HG03571 (cell line): ENCODE data around the gene PUM1.
A peak's percentile ranks its signal among the peaks of the same experiment; 100 is the strongest.
"Not testable (repeated sequence)": the region's sequence is repeated elsewhere in the genome, so short reads cannot be mapped to it uniquely, and the experiment has no call there.

Experiments
- ATAC-seq: cut with Tn5 transposase; IDR thresholded peaks from one replicate; pipeline ENCODE4 v1.9.1; 2021; ENCODE audit not compliant: unreplicated experiment

PUM1 gene

DNA sequence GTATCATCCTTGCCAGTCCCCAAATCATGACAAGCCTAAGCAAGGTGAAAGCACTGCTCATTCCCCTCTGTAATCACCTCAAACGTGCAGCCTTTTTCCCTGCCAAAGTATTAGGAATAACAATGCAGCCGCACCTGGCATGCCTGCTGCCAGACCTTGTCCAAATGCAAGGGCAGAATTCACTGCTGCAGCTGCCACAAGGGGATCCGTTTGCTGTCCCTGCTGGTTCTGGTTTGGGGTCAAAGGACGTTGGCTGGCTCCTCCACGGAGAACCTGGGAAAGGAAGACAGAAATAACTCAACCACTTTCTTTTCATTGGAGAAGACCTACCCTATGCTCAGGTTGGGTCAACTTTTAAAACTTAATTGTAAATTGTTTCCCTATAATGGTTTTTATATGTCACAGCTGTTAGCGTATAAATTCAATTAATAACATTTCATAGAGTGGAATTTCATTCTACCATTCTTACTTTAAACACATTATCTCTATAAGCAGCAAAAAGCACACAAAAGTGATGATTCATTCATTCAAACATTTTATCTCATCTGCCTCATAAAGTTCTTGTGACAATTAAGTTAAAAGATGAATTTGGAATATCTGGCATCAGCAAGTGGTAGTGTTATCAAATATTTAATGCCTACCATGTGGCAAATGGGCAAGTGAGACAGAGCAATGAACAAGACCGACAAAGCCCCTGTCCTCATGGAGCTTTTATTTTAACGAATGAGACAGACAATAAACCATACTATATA lies 97.1 kb downstream of the PUM1 start:
- no peak for ATAC-seq

DNA sequence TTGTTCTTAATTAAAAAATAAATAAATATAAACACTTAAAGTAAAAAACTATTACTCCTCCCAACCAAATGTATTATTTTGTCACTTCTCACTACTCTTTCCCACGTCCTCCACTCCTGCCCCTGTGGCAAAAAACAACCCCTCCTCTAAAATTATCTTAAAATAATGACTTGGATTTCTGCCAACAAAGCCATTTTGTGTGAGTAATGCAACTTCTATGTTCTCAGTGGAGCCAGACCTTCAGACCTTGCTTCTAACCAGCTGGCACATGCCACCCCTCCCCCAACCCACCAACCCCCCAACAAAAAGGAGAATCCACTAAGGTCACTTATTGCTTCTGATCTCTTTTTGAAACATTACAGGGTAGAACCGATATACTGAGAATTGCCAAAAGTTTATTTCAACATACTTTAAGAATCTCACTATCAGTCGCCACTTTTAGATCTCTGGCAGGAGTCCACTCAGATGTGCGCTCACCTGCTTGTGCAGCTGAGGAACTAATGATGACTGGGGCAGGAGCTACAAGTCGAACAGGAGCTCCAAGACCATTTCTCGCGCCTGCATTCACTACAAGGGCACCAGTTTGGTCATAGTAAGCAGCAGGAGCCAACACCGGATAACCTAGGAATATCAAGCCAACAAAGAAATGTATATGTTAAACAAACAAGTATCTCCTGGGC lies 98.7 kb downstream of the PUM1 start:
- ATAC-seq, result no peak

DNA sequence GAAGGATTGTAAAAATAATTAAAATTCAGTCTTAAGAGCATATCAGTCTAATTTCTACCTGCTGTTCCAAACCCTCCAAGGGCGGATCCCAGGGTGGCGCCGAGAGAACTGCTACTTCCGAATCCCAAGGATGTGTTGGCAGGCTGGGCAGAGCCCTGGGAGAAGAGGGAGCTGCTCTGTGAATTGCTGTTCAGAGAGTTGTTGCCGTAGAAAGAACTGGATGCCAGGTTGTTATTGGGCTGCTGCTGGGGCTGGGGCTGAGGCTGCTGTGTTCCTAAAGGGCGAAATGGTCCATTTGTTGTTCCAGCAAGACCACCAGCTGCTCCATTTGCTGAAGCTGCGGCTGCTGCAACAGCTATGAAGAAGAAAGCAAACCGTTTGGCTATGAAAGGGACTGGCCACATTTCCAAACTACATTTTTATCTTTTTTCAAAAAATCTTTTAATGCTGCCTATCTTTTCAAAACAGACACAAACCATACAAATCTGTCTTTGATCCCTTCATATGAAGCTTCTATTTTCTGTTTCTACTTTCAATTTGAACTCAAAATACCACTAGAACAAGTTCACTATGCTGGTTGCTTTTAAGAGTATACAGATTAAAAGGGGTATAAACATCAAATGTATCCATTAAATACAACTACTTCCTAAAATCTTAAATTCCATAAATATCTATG lies 99.5 kb downstream of the PUM1 start:
- ATAC-seq, result no peak

DNA sequence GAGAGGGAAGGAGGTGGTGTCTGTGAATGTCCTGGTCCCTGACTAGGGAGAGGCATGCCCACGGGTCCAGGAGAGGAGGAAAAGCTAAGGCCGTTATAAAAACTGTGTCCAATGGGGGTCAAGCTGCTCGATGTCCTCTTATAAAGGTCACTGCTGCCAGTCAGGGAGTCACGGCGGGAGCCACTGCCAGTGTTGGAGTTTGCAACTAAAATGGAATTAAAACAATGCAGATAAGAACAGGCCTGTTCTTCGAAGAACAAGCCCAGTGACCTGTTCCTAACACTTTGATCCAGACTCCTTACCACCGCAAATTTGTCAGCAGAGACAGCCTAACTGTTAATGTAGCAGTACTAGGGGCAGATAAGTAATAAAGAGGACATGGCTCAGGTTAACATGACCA lies 100.8 kb downstream of the PUM1 start:
- ATAC-seq, result no peak

DNA sequence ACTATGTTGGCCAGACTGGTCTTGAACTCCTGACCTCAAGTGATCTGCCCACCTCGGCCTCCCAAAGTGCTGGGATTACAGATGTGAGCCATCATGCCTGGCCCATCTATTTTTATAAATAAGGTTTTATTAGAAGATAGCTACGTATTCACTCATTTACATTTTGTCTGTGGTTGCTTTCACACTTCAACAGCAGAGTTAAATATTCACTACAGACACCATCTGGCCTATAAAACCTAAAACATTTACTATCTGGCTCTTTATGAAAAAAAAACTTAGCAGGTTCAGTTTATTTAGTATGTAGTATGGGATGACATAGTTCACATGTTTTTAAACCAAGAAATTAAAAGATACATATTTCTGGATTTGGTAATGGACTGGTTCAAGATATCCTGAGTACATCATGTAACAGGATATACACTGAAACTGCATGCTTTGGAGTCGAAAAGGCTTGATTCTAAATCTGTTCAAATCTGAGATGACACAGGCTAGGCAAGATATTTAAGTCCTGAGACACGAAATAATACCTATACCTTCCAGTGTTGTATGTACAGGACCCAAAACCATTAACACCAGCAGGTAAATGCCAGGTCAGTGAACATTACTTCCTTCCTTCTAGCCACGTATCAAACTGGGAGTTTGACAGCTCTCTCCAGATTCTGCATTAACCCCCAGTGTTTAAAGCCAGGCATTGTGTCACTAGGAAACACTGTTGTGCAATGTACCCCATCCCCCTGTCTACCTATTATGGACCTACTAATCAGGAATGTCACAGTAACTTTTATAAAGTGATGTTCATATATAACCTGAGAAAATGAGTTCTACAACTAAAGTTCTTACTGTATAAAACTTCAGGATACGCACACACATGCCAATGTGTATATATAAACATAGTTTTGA lies 102.7 kb downstream of the PUM1 start:
- ATAC-seq, result peak; percentile 50

DNA sequence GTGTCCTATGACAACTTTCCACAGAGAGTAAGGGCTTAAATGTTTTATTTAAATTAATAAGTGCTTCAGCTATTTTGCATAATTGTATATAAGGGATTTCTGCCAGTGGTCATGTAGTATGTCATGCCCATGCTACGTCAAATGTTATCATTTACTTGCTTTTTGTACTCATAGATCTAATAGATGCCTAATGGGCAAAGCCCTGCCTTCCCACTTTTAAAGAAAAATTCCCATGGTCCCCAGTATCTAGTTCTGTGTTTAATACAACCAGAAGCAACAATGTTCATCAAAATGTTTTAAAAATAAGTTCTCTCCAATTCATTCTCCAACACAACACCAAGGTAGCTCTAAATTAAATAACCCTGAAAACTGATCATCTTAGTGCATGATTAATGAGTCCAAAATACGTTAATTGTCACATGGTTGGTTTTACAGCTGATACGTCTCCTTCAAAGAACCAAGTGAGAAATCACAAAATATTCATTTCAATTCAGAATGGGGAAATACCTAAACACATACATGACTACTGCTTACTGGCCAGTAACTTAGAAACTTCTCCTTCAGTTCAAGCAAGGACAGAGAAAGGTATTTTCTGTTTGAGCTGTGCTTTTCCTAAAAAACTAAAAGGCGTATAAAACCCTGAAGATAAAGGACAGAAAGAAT lies 107.8 kb downstream of the PUM1 start:
- no peak for ATAC-seq

DNA sequence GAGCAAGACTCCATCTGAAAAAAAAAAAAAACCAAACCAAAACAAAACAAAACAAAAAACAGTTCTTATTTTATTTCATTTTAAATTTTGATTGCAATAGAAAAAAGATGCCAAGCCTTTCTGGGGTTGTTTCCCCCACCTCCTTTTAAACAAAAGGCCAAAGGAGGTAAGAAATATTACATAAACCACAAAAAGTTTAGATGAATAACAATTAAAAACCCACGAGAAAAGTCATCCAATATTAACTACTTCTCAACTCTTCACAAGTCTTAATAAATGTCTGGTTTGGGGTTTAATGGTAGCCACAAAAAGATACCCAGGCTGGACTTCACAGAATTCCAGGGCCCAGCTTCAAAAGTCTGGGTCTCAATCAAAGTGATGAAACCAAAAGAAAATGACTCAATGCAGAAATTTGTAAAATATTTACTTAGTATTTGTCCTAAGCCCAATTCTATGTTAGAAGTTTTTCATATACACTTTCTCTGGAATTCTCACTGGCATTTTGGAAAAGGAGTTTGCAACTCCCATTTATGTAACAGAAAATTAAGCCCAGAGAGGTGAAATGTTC lies 110.0 kb downstream of the PUM1 start:
- ATAC-seq, result no peak

DNA sequence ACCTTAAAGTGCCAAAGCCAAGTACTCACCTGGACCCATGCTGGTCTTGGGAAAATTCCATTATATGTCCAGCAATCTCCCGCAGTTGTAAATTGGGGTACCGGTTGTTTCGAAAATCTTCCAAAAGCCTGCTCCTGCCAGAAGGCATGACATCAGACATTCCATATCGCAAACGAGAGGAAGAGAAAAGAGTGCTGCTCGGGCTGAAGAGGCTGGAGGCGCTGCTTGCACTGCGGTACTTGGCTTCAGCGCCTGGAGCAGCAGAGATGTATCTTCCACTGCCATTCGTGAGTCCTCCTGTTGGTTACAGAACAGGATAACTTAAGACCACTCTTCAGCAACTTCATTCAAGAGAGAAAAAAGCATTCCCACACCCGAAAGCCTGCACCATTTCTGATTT lies 111.8 kb downstream of the PUM1 start:
- no peak for ATAC-seq

DNA sequence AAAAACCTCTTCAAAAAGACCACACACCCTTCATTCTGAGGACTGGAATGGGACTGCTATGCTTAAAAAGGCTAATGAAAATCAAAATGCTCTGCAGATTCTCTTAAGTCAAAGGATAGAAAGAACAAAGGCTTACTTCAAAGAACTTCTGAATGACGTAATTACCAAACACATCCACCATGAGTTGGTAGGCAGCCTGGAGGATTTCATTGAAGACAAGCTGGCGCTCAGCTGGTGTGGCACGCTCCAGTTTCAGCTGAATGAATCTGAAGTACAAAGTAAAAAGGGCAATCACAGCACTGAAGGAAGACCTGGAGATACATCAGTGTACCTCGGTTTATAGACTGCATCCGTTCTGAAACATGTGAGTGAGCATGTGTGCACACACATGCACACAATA lies 113.4 kb downstream of the PUM1 start:
- ATAC-seq, result no peak

DNA sequence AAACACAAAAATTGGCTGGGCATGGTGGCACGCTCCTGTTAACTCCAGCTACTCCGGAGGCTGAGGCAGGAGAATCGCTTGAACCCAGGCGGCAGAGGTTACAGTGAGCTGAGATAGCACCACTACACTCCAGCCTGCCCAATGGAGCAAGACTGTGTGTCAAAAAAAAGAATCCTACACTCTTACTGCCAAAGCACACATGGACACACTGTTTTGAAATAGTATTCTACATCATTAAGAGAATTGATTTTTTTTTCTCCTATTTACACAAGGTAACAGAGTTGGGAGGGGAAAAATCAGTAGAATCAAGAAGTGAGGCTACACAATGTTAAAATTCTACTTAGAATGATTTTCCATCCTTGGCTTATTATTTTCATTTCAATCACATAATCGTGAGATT lies 114.8 kb downstream of the PUM1 start:
- ATAC-seq, result no peak

DNA sequence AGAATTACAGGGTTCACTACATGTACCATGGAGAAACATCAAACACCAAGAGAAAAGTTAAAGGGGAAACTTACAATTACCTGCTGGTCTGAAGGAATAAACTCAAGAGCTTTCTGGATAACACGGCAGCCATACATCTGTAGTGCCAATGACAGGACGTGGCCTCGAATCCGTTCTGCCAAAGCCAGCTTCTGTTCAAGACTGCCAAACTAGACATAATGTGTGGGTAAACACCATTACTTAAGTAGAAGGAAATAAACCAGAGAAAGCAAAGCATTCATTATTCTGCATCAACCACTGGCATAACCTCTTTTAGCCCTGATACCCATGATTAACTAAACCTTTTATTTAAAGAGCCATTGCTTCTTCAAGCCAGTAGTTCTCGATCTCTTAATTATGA lies 115.5 kb downstream of the PUM1 start:
- no peak for ATAC-seq

DNA sequence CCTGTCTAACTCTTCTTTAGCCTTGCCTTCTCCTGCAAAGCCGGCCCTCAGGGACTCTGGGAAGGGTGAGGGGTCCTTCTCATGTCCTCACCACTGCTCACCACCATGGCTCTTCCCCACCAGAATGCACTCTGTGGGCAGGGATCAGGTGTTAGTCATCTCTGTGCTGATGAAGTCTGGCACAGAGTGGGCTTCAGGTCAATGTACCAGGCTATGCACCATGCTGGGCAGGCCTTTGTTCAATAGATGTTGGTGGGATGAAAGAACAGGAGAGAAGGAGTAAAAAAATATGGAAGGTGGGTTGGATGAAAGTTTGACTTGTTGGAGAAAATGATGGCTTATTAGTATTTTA lies 116.1 kb downstream of the PUM1 start:
- ATAC-seq, result not testable (repeated sequence)

DNA sequence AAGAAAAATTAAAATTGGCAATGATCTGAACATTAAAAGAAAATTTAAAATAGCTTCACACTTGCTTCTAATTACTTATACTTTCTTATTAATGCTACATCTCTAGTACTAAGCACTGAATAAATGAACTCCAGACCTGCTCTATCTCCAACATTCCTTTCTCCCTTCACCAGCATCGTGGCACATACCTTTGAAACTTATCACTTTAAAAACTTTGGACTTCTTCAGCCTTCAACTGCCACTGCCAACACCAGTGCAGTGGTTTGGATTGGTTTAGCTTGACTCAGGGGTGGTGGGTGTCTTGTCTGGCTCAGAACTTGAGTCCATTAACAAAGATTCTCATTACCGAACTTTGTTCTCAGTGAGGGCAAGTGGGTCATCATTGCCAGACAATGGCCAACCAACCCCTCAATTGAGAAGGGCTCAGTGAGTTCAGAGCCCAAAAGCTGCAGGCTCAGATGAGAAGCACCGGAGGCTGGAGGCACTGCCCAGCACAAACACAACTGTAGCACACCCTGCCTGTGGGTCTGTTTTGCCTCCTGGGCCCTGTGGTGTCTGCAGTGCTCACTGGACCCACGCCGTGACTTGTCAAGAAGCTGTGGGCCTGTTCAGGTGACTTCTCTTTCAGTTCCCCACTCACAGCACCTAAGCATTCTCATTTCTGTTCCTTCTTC lies 116.6 kb downstream of the PUM1 start:
- ATAC-seq, result not testable (repeated sequence)

DNA sequence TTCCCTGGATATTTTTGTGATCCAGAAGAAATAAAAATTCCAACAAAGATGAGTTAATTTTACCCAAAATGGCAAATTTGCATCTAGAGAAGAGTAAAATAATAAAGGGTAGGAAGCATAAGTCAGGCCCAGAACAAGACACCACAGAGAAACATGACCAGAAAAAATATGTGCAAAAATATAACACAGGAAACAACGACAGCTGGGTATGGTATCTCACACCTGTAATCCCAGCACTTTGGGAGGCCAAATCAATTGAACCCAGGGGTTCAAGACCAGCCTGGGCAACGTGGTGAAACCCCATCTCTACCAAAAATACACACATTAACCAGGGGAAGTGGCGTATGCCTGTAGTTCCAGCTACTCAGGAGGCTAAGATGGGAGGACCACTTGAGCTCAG lies 117.2 kb downstream of the PUM1 start:
- ATAC-seq, result no peak

DNA sequence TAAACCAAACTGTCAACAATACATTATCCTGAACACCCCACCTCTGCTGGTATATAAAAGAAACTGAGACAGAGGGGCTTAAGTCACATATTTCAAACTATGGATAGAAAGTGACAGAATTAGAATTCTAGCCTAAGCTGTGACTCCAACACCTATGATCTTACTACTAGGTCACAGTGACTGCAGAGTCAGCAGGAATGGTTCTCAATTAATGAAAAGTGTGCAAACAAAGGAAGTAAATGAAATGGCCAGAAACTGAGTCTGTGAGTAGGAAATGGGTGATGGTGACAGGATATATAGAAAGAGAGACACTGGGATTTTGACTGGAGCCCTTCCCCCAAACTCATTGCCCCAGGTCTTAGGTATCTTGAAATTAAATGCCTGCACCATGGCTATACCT lies 118.3 kb downstream of the PUM1 start:
- no peak for ATAC-seq

DNA sequence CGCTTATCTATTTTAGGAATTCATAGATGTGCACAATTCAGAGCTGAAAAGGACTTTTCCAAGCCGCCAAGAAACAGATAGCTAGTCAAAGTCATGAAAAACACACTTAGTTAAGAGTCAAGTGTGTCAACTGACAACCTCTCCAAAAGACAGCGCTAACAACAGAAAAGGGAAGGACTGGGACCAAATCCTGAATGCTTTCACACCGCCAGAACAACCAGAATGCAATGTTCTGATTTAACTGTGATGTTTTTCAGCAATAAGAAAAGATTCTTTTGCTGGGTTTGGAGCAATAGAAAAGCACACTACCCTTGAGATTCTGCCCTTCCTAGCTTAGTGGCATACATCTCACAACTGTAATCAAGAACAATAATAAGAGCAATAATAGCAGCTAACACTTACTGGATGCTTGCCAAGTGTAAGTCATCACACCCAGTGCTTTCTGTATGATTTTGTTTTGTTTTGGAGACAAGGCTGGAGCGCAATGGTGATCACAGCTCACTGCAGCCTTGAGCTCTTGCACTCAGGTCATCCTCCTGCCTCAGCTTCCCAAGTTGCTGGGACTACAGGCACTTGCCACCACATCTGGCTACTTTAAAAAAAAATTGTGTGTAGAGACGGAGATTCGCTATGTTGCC lies 123.1 kb downstream of the PUM1 start:
- ATAC-seq, result no peak

DNA sequence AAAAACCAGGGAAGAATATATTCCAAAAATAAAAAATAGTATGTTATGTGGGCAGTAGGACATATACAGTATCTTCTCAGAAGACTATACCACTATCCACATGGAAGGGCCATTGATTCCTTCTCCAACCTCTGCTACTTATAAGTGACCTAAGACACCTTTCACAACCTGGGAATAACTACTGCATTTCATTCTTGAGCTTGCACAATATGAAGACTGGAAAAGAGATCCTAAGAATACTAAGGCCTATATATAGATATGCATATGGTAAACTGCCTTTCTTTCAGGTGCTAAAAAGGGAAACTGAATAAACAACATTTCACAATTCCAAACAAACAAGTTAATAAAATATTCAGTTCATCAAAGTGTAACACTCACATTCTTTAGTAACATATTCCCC lies 125.0 kb downstream of the PUM1 start:
- ATAC-seq, result no peak

DNA sequence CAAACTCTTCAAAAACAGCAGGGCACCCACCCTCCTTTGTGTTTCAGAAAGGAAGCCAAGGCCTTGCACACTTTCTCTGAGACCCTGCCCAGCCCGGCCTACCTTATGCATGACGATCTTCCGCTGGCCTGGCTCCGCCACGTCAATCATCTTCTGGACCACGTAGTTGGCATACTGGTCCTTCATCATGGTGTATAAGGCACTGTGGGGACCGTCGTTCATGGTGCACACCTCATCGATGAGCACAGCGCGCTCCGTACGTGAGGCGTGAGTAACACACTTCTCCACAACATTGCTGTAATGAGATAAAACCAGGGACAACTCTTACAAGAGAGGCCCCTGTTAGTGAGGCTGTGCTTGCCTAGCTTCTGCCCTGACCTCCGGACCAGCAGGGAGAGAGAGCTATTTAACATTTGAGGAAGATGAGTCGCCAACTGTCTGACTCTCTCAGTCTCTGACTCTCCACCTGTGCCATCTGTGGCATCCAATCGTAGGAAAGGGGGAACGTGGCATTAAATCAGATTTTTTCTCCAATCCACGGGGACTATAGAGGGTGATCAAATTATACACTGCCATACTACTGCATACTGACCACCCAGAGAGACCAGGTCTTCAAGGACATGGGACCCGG lies 128.9 kb downstream of the PUM1 start:
- ATAC-seq, result no peak

DNA sequence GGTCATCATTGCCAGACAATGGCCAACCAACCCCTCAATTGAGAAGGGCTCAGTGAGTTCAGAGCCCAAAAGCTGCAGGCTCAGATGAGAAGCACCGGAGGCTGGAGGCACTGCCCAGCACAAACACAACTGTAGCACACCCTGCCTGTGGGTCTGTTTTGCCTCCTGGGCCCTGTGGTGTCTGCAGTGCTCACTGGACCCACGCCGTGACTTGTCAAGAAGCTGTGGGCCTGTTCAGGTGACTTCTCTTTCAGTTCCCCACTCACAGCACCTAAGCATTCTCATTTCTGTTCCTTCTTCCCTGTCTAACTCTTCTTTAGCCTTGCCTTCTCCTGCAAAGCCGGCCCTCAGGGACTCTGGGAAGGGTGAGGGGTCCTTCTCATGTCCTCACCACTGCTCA lies 129.8 kb downstream of the PUM1 start:
- not testable (repeated sequence) for ATAC-seq
